PFSK-1 (cell line): ENCODE results near the gene MAF.

ENCODE experiments used
- POLR2AphosphoS5 ChIP-seq: IDR thresholded peaks from 2 replicates; pipeline ENCODE4 v1.6.1; 2012; ENCODE audit warnings: low read depth, mild to moderate bottlenecking, control low read depth, low read length, moderate library complexity
- TAF1 ChIP-seq: IDR thresholded peaks from 2 replicates; pipeline ENCODE4 v1.6.1; 2012; ENCODE audit warnings: low read length, control low read depth, borderline replicate concordance; ENCODE audit not compliant: insufficient read depth
- TF ChIP-seq, protein P1 (sequence below), 2 experiments: IDR thresholded peaks; 2 replicates each; pipeline versions ENCODE4 v1.6.1 to v1.8.0; 2011 to 2012; ENCODE audit warnings: low read depth in 2 of 2, low read length in 2 of 2, control low read depth in 1 of 2, inconsistent platforms in 1 of 2, mild to moderate bottlenecking in 1 of 2, moderate library complexity in 1 of 2; ENCODE audit not compliant: insufficient read depth in 1 of 2

DNA sequence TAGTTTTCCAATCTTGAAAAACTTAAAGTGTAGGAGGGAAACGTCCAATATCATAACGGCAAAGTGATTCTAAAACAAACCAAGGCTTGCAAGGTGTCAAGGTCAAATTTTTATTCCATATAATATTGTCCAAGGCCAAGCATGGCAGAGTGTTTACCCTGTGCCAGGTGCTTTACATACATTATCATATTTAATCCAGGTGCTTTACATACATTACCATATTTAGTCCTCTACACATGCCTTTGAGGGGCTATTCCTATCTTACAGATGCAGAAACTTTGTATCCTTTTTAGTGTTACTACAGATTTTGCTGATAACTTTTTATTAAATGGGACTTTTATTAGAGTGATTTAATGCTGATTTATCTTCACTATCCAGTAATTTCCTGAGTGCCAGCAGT is 23.9 kb downstream of the MAF start:
- TF ChIP-seq TAF1 (no peak), POLR2AphosphoS5 (no peak)
- TF ChIP-seq, protein P1, sequence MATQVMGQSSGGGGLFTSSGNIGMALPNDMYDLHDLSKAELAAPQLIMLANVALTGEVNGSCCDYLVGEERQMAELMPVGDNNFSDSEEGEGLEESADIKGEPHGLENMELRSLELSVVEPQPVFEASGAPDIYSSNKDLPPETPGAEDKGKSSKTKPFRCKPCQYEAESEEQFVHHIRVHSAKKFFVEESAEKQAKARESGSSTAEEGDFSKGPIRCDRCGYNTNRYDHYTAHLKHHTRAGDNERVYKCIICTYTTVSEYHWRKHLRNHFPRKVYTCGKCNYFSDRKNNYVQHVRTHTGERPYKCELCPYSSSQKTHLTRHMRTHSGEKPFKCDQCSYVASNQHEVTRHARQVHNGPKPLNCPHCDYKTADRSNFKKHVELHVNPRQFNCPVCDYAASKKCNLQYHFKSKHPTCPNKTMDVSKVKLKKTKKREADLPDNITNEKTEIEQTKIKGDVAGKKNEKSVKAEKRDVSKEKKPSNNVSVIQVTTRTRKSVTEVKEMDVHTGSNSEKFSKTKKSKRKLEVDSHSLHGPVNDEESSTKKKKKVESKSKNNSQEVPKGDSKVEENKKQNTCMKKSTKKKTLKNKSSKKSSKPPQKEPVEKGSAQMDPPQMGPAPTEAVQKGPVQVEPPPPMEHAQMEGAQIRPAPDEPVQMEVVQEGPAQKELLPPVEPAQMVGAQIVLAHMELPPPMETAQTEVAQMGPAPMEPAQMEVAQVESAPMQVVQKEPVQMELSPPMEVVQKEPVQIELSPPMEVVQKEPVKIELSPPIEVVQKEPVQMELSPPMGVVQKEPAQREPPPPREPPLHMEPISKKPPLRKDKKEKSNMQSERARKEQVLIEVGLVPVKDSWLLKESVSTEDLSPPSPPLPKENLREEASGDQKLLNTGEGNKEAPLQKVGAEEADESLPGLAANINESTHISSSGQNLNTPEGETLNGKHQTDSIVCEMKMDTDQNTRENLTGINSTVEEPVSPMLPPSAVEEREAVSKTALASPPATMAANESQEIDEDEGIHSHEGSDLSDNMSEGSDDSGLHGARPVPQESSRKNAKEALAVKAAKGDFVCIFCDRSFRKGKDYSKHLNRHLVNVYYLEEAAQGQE (IDR thresholded peaks at IDR 0.05; ENCODE audit: insufficient read depth in 1 of 2, low read depth in 2 of 2, low read length in 2 of 2): no peak
